ENCODE measurements around the gene DLGAP3. TPM values are rescaled to one million over a fixed set of nuclear protein-coding genes. Genes with fewer than 3 reads are reported as not detected.

Gene DLGAP3
- total and polyA plus RNA-seq, 2 of the 13 experiments (the other 11 are each of a cell fraction or from before 2014, with no cell fraction given) = 0.03 to 0.04 TPM

DNA sequence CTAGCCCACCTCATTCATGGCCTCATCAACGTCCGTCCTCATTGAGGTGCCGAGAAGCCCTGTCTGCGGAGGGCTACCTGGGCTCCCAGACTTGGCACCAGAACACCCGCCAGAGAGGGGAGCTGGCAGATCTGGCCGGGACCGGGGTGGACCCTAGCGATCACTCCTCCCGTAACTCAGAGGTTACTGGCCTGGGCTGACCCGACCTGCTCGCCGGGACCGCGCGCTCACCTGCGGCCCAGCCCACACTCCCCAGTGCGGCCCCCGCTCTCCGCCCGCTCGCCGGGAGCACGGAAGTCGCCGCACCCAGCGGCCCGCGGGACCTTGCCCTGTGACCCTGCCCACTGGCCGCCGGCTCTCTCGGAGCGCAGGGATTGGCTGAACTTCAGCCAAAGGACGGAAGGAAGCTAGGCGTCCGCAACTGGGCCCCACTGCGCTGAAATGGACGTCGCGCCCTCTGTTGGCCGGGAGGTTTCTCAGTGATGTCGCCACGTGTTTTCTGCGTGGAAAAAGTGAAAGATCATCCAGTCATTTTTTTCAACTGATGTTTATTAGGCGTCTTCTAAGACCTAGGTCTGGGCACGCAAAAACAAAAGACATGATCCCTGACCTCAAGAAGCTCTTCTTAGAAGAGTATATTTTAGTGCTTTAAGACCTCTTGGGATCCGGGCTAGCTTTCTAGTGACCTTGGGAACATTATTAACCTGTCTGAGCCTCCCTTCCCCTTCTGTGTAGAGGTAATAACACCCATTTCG, 69.8 kb downstream of the DLGAP3 start, which contains the start of gene SMIM12 (continued):
- TF ChIP-seq, protein P1, sequence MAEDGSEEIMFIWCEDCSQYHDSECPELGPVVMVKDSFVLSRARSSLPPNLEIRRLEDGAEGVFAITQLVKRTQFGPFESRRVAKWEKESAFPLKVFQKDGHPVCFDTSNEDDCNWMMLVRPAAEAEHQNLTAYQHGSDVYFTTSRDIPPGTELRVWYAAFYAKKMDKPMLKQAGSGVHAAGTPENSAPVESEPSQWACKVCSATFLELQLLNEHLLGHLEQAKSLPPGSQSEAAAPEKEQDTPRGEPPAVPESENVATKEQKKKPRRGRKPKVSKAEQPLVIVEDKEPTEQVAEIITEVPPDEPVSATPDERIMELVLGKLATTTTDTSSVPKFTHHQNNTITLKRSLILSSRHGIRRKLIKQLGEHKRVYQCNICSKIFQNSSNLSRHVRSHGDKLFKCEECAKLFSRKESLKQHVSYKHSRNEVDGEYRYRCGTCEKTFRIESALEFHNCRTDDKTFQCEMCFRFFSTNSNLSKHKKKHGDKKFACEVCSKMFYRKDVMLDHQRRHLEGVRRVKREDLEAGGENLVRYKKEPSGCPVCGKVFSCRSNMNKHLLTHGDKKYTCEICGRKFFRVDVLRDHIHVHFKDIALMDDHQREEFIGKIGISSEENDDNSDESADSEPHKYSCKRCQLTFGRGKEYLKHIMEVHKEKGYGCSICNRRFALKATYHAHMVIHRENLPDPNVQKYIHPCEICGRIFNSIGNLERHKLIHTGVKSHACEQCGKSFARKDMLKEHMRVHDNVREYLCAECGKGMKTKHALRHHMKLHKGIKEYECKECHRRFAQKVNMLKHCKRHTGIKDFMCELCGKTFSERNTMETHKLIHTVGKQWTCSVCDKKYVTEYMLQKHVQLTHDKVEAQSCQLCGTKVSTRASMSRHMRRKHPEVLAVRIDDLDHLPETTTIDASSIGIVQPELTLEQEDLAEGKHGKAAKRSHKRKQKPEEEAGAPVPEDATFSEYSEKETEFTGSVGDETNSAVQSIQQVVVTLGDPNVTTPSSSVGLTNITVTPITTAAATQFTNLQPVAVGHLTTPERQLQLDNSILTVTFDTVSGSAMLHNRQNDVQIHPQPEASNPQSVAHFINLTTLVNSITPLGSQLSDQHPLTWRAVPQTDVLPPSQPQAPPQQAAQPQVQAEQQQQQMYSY (CRISPR knock-in tag; IDR thresholded peaks at IDR 0.05) = no peak
- no peak for TF ChIP-seq ZNF570 (CRISPR knock-in tag; IDR thresholded peaks at IDR 0.05; ENCODE audit: borderline replicate concordance)
- TF ChIP-seq, protein P2, sequence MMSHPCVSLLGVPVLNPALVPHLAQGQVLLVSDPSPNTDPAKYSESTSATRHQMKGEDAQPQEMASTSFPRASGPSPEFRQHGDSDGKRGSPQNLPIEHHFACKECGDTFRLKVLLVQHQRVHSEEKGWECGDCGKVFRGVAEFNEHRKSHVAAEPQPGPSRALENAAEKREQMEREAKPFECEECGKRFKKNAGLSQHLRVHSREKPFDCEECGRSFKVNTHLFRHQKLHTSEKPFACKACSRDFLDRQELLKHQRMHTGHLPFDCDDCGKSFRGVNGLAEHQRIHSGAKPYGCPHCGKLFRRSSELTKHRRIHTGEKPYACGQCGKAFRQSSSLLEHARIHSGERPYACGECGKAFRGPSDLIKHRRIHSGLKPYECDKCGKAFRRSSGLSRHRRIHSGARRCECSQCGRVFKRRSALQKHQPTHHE (CRISPR knock-in tag; IDR thresholded peaks at IDR 0.05; ENCODE audit: borderline replicate concordance) = peak; percentile 79; the same call in 1 of the 2 replicates
- peak; percentile 94 for TF ChIP-seq ZNF501 (CRISPR knock-in tag; IDR thresholded peaks at IDR 0.05)
- TF ChIP-seq BRD4 (CRISPR knock-in tag; IDR thresholded peaks at IDR 0.05) = peak; percentile 78
- TF ChIP-seq HNRNPK (IDR thresholded peaks at IDR 0.05; ENCODE audit: low read depth, low read length, poor library complexity, severe bottlenecking) = no peak
- no peak for TF ChIP-seq SMAD9 (CRISPR knock-in tag; IDR thresholded peaks at IDR 0.05)
- 0 out of 2 replicates have a peak, but pooled peaks have one; percentile 27 for TF ChIP-seq CHD4 (IDR thresholded peaks at IDR 0.05; ENCODE audit: borderline replicate concordance, low read length)
- peak; percentile 71; the same call in 1 of the 2 replicates for TF ChIP-seq ZNF564 (CRISPR knock-in tag; IDR thresholded peaks at IDR 0.05)
- no peak for TF ChIP-seq ZBTB1 (CRISPR knock-in tag; IDR thresholded peaks at IDR 0.05; ENCODE audit: borderline replicate concordance)
- peak; percentile 97 for TF ChIP-seq GATAD1 (CRISPR knock-in tag; IDR thresholded peaks at IDR 0.05)
- TF ChIP-seq ZNF660 (CRISPR knock-in tag; IDR thresholded peaks at IDR 0.05; ENCODE audit: borderline replicate concordance, low read depth) = no peak
- TF ChIP-seq SP1 (IDR thresholded peaks at IDR 0.05) = no peak
- peak; percentile 61 for TF ChIP-seq SP1 (CRISPR knock-in tag; IDR thresholded peaks at IDR 0.05)
- TF ChIP-seq POLR2G (IDR thresholded peaks at IDR 0.05; ENCODE audit: low read depth, low read length) = peak; percentile 98
- TF ChIP-seq, protein P3, sequence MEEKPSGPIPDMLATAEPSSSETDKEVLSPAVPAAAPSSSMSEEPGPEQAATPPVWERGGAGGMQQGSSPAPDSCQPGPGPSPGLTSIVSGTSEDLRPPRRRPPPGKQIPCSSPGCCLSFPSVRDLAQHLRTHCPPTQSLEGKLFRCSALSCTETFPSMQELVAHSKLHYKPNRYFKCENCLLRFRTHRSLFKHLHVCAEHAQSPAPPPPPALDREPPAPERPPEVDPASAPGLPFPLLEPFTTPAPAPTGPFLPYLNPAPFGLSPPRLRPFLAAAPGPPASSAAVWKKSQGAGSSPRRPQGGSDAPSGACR (CRISPR knock-in tag; IDR thresholded peaks at IDR 0.05) = peak; percentile 97
- no peak for TF ChIP-seq FLYWCH1 (CRISPR knock-in tag; IDR thresholded peaks at IDR 0.05)
- TF ChIP-seq AKAP8 (CRISPR knock-in tag; IDR thresholded peaks at IDR 0.05) = no peak
- no peak; the same call in 1 of the 2 replicates for TF ChIP-seq NR2F2 (IDR thresholded peaks at IDR 0.05; ENCODE audit: borderline replicate concordance, low read depth)
- TF ChIP-seq ZNF75D (CRISPR knock-in tag; IDR thresholded peaks at IDR 0.05; ENCODE audit: borderline replicate concordance) = no peak
- no peak for TF ChIP-seq RAD51 (IDR thresholded peaks at IDR 0.05; ENCODE audit: borderline replicate concordance)
- peak; percentile 73 for TF ChIP-seq ATF7-NPFF (CRISPR knock-in tag; IDR thresholded peaks at IDR 0.05; ENCODE audit: low read depth)

Measured in HepG2 (cell line).